ENCODE data around the gene SRXN1. TPM values are rescaled to one million over a fixed set of nuclear protein-coding genes. Genes with fewer than 3 reads are reported as not detected.

The SRXN1 gene
- 80.8 TPM for total RNA-seq (2021; ENCODE audit: unreplicated experiment)
- polyA plus RNA-seq (2012): 94.4 and 105 TPM in 2 replicates
- Bru-seq, nascent RNA: percentile 68 among the genes with signal in this experiment
- percentile 88 among the genes with signal in this experiment for BruChase-seq, experiment 1, labeled RNA remaining after a 6-hour chase
- percentile 89 among the genes with signal in this experiment for BruChase-seq, experiment 2, labeled RNA remaining after a 2-hour chase
- long read RNA-seq, transcript SRXN1-201 (2 exons, 2,698 nt): major isoform, 537 of 664 reads
- long read RNA-seq, partial matches to known transcripts: 0 of 664 reads
- long read RNA-seq, other reads (novel, unspliced or antisense): 127 of 664 reads

GRCh38 chr20:653110-653589 lies at the start of gene SRXN1:
Gene SRXN1 (minus strand): TSS chr20:653200. CDS start chr20:653185, 15 bp downstream.
- H3K4me1 ChIP-seq (ENCODE audit: control insufficient read depth in 1 of 2, insufficient read depth in 2 of 2, low read length in 2 of 2): peaks cover 11 to 26% of the 10 kb centered on the region in 2 experiments
- no peaks in the 10 kb centered on the region for H3K9me2 ChIP-seq (ENCODE audit: insufficient read depth)
- H3K4me2 ChIP-seq (ENCODE audit: low read length): peak within 1 kb of the TSS; percentile 79
- H3K79me2 ChIP-seq (ENCODE audit: insufficient read depth, low read length): peaks cover 48% of the 10 kb centered on the region
- H3K9me3 ChIP-seq (ENCODE audit: control insufficient read depth in 1 of 2, insufficient read depth in 1 of 2, low read depth in 1 of 2, low read length in 2 of 2): peaks cover 0 to 9% of the 10 kb centered on the region in 2 experiments; a peak in 1 of 4 replicates
- peak; percentile 87 for ATAC-seq
- ChIA-PET RAD21 (ENCODE audit: low non-redundant PET in 1 of 2, low total read pairs in 2 of 2, uncharacterized antibody in 2 of 2, unreplicated experiment in 2 of 2) (no interaction called here), POLR2A (no interaction called here), CTCF (no interaction called here)
- H3K27me3 ChIP-seq (ENCODE audit: insufficient read depth, low read length): no peaks in the 10 kb centered on the region
- no TSS peak for BruUV-seq (replicated peaks)
- peaks cover 9 to 31% of the 10 kb centered on the region in 2 experiments for H3K36me3 ChIP-seq (ENCODE audit: control insufficient read depth in 1 of 2, insufficient read depth in 2 of 2, low read length in 2 of 2)
- no peak within 1 kb of the TSS for H2AFZ ChIP-seq (ENCODE audit: low read depth, low read length, poor library complexity, severe bottlenecking)
- H3K27ac ChIP-seq (ENCODE audit: low read depth, low read length): peak within 1 kb of the TSS; percentile 92
- intact Hi-C loops (cut with micrococcal nuclease): loop anchor here (1.0 kb wide), 1 partner anchor 86 kb away; no protein-coding TSS in a partner anchor
- TF ChIP-seq ZBTB33 (IDR thresholded peaks at IDR 0.05; ENCODE audit: extremely low read depth, insufficient replicate concordance, low read length) (peak; percentile 5), FOSL1 (IDR thresholded peaks at IDR 0.05; ENCODE audit: low read depth) (peak; percentile 48; the same call in 1 of the 2 replicates), CTCF (IDR thresholded peaks at IDR 0.05 in 2 of 3, conservative IDR thresholded peaks at IDR 0.05 in 1 of 3; ENCODE audit: borderline replicate concordance in 1 of 3, insufficient read depth in 1 of 3, low read depth in 2 of 3, low read length in 2 of 3) (peak; percentile 52 to 90 (median 64)), EZH2 (IDR thresholded peaks at IDR 0.05) (no peak), EGR1 (IDR thresholded peaks at IDR 0.05; ENCODE audit: low read depth) (peak; percentile 90), JUND (IDR thresholded peaks at IDR 0.05) (peak; percentile 50), SIN3A (IDR thresholded peaks at IDR 0.05; ENCODE audit: low read depth) (peak; percentile 54; the same call in 1 of the 2 replicates), POLR2AphosphoS5 (IDR thresholded peaks at IDR 0.05; ENCODE audit: low read depth, low read length) (peak; percentile 87), ELF1 (IDR thresholded peaks at IDR 0.05; ENCODE audit: borderline replicate concordance, low read depth) (no peak), POLR2A (IDR thresholded peaks at IDR 0.05; ENCODE audit: borderline replicate concordance, extremely low read depth, insufficient read depth, insufficient read length) (peak; percentile 70), YY1 (IDR thresholded peaks at IDR 0.05; ENCODE audit: extremely low read depth, insufficient replicate concordance, low read depth, low read length) (no peak), SP1 (IDR thresholded peaks at IDR 0.05; ENCODE audit: low read depth) (peak; percentile 54; the same call in 1 of the 2 replicates), ZFX (IDR thresholded peaks at IDR 0.05) (peak; percentile 65), RAD21 (IDR thresholded peaks at IDR 0.05; ENCODE audit: low read depth) (peak; percentile 56), REST (IDR thresholded peaks at IDR 0.05; ENCODE audit: low read depth) (no peak), MAX (IDR thresholded peaks at IDR 0.05) (0 out of 2 replicates have a peak, but pooled peaks have one; percentile 11), TCF7L2 (IDR thresholded peaks at IDR 0.05; ENCODE audit: borderline replicate concordance, extremely low read depth, insufficient read depth, insufficient read length) (peak; percentile 59), EZH2phosphoT487 (IDR thresholded peaks at IDR 0.05; ENCODE audit: borderline replicate concordance) (no peak)
- peak within 1 kb of the TSS; percentile 91 for H3K9ac ChIP-seq (ENCODE audit: low read length)
- H4K20me1 ChIP-seq (ENCODE audit: insufficient read depth): peaks cover 3% of the 10 kb centered on the region; the same call in 1 of the 2 replicates
- DNase-seq (ENCODE audit: low read depth, low spot score): peak; percentile 81
- peak within 1 kb of the TSS; percentile 67 to 98 for H3K4me3 ChIP-seq (replicated peaks in 1 of 2; ENCODE audit: low read depth in 1 of 2, low read length in 2 of 2)
